CD4-positive, alpha-beta T cell treated with Interleukin-17A for 4 hours (primary cell): Measurements from ENCODE around the gene OR8B3.

Experiments used
- DNase-seq: peaks from one replicate; pipeline ENCODE4 v3.0.0-alpha.2; 2020; ENCODE audit warnings: mixed read lengths

The OR8B3 gene

DNA sequence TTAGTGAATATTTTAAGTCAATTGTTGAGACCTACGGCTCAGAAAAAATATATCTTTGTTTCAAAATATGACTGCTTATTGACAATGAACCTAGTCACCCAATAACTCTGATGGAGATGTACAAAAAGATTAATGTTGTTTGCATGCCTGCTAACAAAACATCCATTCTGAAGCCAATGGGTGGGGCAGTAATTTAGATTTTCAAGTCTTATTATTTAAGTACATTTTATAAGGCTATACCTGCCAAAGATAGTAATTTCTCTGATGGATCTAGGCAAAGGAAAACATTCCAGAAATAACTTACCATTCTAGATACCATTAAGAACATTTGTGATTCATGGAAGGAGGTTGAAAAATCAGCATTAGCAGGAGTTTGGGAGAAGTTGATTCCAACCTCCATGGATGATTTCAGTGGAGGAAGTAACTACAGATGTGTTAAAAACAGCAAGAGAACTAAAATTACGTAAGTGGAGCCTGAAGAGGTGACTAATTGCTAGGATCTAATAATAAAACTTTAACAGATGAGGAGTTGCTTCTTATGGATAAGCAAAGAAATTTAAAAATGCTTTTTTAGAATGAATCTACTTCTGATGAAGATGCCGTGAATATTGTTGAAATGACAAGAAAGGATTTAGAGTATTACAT, 52.4 kb downstream of the OR8B3 start:
- no peak for DNase-seq
